Activated T-cell treated with anti-CD3 and anti-CD28 coated beads for 24 hours (primary cell): Measurements from ENCODE around the gene HNRNPD.
"Not testable (repeated sequence)": the region's sequence is repeated elsewhere in the genome, so short reads cannot be mapped to it uniquely, and the experiment has no call there.

Experiments
- DNase-seq: peaks from one replicate; pipeline ENCODE4 v3.0.0-alpha.2; 2020; ENCODE audit warnings: low read depth

The HNRNPD gene

GRCh38 chr4:82372517-82373485 is 990 bp downstream of the HNRNPD start:
- peak; percentile 69 for DNase-seq

- DNase-seq: no peak
These were observed 2.3 kb downstream of the HNRNPD start for GRCh38 chr4:82371497-82371896.

GRCh38 chr4:82367438-82368097 is 6.2 kb downstream of the HNRNPD start:
- DNase-seq: no peak

GRCh38 chr4:82366431-82366830 is 7.4 kb downstream of the HNRNPD start:
- not testable (repeated sequence) for DNase-seq

- no peak for DNase-seq
These were observed 9.8 kb downstream of the HNRNPD start for GRCh38 chr4:82363896-82364487.

- DNase-seq: no peak
These were observed 11.2 kb downstream of the HNRNPD start for GRCh38 chr4:82362565-82362964.

- DNase-seq: no peak
These were observed 13.3 kb downstream of the HNRNPD start for GRCh38 chr4:82360298-82361177.

- no peak for DNase-seq
These were observed 14.9 kb downstream of the HNRNPD start for GRCh38 chr4:82358847-82359246.

GRCh38 chr4:82357640-82358039 is 16.2 kb downstream of the HNRNPD start:
- DNase-seq: no peak

GRCh38 chr4:82354788-82355187 is 19.0 kb downstream of the HNRNPD start:
- DNase-seq: no peak

- no peak for DNase-seq
These were observed 20.9 kb downstream of the HNRNPD start for GRCh38 chr4:82352825-82353366.

- no peak for DNase-seq
These were observed 21.5 kb downstream of the HNRNPD start for GRCh38 chr4:82352118-82352824.

- DNase-seq: no peak
These were observed 27.7 kb downstream of the HNRNPD start for GRCh38 chr4:82346126-82346525.

GRCh38 chr4:82335043-82335442 is 38.7 kb downstream of the HNRNPD start:
- DNase-seq: no peak

- DNase-seq: not testable (repeated sequence)
These were observed 40.1 kb downstream of the HNRNPD start for GRCh38 chr4:82333641-82334040.

- DNase-seq: no peak
These were observed 42.0 kb downstream of the HNRNPD start for GRCh38 chr4:82331814-82332213.

GRCh38 chr4:82320351-82320750 is 53.4 kb downstream of the HNRNPD start:
- no peak for DNase-seq

- DNase-seq: not testable (repeated sequence)
These were observed 70.7 kb downstream of the HNRNPD start for GRCh38 chr4:82303063-82303462.
